ENCODE measurements around the gene C1orf174.

C1orf174 gene

DNA sequence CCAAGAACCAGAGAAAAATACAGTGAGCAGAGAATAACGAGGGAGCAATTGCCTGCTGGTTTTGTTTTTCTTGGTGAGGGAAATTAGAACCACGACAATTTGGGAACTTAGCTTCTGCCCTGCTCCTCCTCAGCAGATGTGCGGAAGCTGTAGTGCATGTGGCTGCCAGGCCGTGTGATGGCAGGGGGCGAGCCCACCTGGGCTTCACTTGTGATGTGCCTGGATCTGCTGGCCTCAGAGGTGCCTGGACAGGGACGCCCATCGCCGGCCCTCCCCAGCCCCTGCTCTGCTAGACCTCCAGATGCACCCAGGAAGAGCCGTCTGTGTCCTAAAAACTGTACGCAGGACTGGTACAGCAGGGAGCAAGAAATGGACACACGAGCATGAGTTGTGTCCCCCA, 28.5 kb upstream of the C1orf174 start:
- H2AFZ ChIP-seq (ENCODE audit: low read depth, low read length, severe bottlenecking), result no peak overlapping the region
- H4K20me1 ChIP-seq (ENCODE audit: low read depth, low read length), result no peaks in the 10 kb centered on the region
- no peak overlapping the region for H3K4me2 ChIP-seq (ENCODE audit: low read depth, low read length, poor library complexity, severe bottlenecking)
- no peaks in the 10 kb centered on the region for H3K27me3 ChIP-seq (ENCODE audit: low read length)
- H3K9me2 ChIP-seq (replicated peaks; ENCODE audit: insufficient read depth, low read length), result no peaks in the 10 kb centered on the region
- no peak overlapping the region for H3K4me3 ChIP-seq (ENCODE audit: insufficient read depth, low read length, poor library complexity, severe bottlenecking)
- H3F3A ChIP-seq (ENCODE audit: insufficient read depth), result peaks cover 8% of the 10 kb centered on the region; the same call in 1 of the 2 replicates
- TF ChIP-seq CTCF (IDR thresholded peaks at IDR 0.05; ENCODE audit: insufficient read depth, low read length, poor library complexity, severe bottlenecking) (no peak), EZH2phosphoT487 (conservative IDR thresholded peaks at IDR 0.05; ENCODE audit: low read length) (no peak)
- H3K79me2 ChIP-seq (ENCODE audit: insufficient read depth, low read length), result no peaks in the 10 kb centered on the region
- H3K27ac ChIP-seq (ENCODE audit: low read depth, low read length), result no peak overlapping the region
- no peaks in the 10 kb centered on the region for H3K36me3 ChIP-seq (ENCODE audit: low read length)
- no peak overlapping the region for H3K9ac ChIP-seq (ENCODE audit: low read length)
- no peaks in the 10 kb centered on the region for H3K9me3 ChIP-seq (ENCODE audit: insufficient read depth, low read length)

GRCh38 chr1:3926956-3927355, 26.9 kb upstream of the C1orf174 start:
- Histone ChIP-seq H3K9me3 (ENCODE audit: insufficient read depth, low read length) (no peaks in the 10 kb centered on the region), H4K20me1 (ENCODE audit: low read depth, low read length) (no peaks in the 10 kb centered on the region), H3K27me3 (ENCODE audit: low read length) (no peaks in the 10 kb centered on the region), H3K9ac (ENCODE audit: low read length) (no peak overlapping the region), H3K36me3 (ENCODE audit: low read length) (no peaks in the 10 kb centered on the region), H3K27ac (ENCODE audit: low read depth, low read length) (no peak overlapping the region), H2AFZ (ENCODE audit: low read depth, low read length, severe bottlenecking) (no peak overlapping the region), H3K79me2 (ENCODE audit: insufficient read depth, low read length) (no peaks in the 10 kb centered on the region), H3F3A (ENCODE audit: insufficient read depth) (peaks cover 8% of the 10 kb centered on the region; the same call in 1 of the 2 replicates), H3K4me3 (ENCODE audit: insufficient read depth, low read length, poor library complexity, severe bottlenecking) (no peak overlapping the region), H3K4me2 (ENCODE audit: low read depth, low read length, poor library complexity, severe bottlenecking) (no peak overlapping the region), H3K9me2 (replicated peaks; ENCODE audit: insufficient read depth, low read length) (no peaks in the 10 kb centered on the region)
- no peak for TF ChIP-seq CTCF (IDR thresholded peaks at IDR 0.05; ENCODE audit: insufficient read depth, low read length, poor library complexity, severe bottlenecking)
- TF ChIP-seq EZH2phosphoT487 (conservative IDR thresholded peaks at IDR 0.05; ENCODE audit: low read length), result no peak

- H4K20me1 ChIP-seq (ENCODE audit: low read depth, low read length), result no peaks in the 10 kb centered on the region
- no peak overlapping the region for H2AFZ ChIP-seq (ENCODE audit: low read depth, low read length, severe bottlenecking)
- H3K4me2 ChIP-seq (ENCODE audit: low read depth, low read length, poor library complexity, severe bottlenecking), result no peak overlapping the region
Observed at GRCh38 chr1:3925762-3926161, 25.7 kb upstream of the C1orf174 start.

More at GRCh38 chr1:3925762-3926161, 25.7 kb upstream of the C1orf174 start:
- Histone ChIP-seq H3K27me3 (ENCODE audit: low read length) (no peaks in the 10 kb centered on the region), H3K79me2 (ENCODE audit: insufficient read depth, low read length) (no peaks in the 10 kb centered on the region), H3K27ac (ENCODE audit: low read depth, low read length) (no peak overlapping the region), H3K4me3 (ENCODE audit: insufficient read depth, low read length, poor library complexity, severe bottlenecking) (no peak overlapping the region), H3F3A (ENCODE audit: insufficient read depth) (peaks cover 8% of the 10 kb centered on the region; the same call in 1 of the 2 replicates), H3K9me3 (ENCODE audit: insufficient read depth, low read length) (no peaks in the 10 kb centered on the region), H3K9me2 (replicated peaks; ENCODE audit: insufficient read depth, low read length) (no peaks in the 10 kb centered on the region), H3K36me3 (ENCODE audit: low read length) (no peaks in the 10 kb centered on the region), H3K9ac (ENCODE audit: low read length) (no peak overlapping the region)
- TF ChIP-seq EZH2phosphoT487 (conservative IDR thresholded peaks at IDR 0.05; ENCODE audit: low read length) (no peak), CTCF (IDR thresholded peaks at IDR 0.05; ENCODE audit: insufficient read depth, low read length, poor library complexity, severe bottlenecking) (no peak)
